Measurements from ENCODE around the gene SUPT4H1.
A peak's percentile ranks its signal among the peaks of the same experiment; 100 is the strongest.

DNA sequence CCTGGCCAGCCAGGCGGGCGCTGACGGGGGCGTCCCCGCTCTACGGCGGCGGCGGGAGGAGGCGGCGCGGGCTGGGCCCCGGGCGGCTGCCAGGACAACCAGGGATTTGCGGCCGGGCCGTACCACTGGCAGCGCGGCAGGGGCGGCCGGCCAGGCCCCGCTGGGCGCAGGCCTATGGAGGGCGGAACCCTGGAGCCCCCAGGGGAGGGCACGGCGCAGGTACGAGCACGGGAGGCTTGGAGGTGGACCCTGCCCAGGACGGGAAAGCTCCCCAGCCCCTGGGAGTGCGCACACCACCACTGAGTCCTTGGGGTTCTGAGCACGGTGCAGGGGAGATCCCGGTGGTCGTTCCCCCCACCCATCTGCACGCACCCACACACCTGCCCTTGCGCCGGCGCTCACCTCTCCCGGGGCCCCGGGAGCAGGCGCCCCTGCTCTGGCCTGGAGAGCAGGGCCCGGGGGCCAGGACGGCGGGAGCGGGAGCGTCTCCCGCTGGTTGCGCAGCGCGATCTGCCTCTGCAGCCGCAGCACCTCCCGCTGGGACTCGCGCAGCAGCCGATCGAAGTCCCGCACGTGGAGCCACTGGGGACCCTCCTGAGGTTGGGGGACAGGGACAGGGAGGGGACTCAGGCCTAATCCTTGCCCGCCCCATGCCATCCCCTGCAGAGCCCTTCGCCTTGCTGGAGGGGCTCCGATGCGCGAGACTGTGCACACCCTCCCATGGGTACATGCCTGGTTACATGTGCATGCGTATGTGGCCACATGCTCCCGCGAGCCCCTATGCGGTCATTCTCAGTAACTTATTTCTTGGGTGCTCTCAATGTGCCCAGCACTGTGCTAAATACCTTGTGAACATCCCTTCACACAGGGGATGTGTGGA, 27.4 kb downstream of the SUPT4H1 start:
- TF ChIP-seq, protein P1, sequence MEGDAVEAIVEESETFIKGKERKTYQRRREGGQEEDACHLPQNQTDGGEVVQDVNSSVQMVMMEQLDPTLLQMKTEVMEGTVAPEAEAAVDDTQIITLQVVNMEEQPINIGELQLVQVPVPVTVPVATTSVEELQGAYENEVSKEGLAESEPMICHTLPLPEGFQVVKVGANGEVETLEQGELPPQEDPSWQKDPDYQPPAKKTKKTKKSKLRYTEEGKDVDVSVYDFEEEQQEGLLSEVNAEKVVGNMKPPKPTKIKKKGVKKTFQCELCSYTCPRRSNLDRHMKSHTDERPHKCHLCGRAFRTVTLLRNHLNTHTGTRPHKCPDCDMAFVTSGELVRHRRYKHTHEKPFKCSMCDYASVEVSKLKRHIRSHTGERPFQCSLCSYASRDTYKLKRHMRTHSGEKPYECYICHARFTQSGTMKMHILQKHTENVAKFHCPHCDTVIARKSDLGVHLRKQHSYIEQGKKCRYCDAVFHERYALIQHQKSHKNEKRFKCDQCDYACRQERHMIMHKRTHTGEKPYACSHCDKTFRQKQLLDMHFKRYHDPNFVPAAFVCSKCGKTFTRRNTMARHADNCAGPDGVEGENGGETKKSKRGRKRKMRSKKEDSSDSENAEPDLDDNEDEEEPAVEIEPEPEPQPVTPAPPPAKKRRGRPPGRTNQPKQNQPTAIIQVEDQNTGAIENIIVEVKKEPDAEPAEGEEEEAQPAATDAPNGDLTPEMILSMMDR (optimal IDR thresholded peaks at IDR 0.05 in 1 of 3, IDR thresholded peaks at IDR 0.05 in 1 of 3, conservative IDR thresholded peaks at IDR 0.05 in 1 of 3; ENCODE audit: extremely low read depth in 1 of 3, insufficient read depth in 2 of 3, low read length in 3 of 3): peak in 1 of 3 experiments; percentile 9
- peak; percentile 63 for TF ChIP-seq EZH2 (IDR thresholded peaks at IDR 0.05; ENCODE audit: low read length)
